ENCODE measurements around the gene NUMA1. TPM values are rescaled to one million over a fixed set of nuclear protein-coding genes. Genes with fewer than 3 reads are reported as not detected.

NUMA1 gene
- total and polyA plus RNA-seq, 9 of the 15 experiments (the other 6 are each of a cell fraction or from before 2014, with no cell fraction given) = 4.1 to 104 (median 51.2) TPM

DNA sequence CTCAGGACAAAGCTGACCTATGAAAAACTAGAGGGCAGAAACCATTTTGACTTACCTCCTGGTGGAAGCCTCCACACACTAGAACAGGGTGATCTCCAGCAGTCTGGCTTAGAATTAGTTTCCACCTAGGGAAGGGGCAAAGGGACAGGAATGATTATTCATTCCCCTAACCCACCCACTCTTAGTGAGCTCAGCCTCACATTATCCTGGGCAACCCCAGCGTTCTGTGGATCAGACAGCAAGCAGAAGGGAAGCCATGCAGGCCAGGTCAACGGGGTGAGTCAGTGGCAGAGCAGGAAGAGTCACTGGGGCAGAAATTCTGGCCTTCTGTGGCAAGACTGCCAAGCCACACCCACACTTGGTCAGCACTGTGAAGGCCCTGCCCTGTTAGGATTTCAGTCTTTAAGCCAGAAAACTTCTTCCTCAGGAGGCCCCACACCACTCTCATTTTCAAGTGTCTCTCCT, 10.5 kb downstream of the NUMA1 start (continued):
- TF ChIP-seq BACH1 (tag; IDR thresholded peaks at IDR 0.05) (peak; percentile 83; the same call in 1 of the 2 replicates), NR2F6 (CRISPR knock-in tag; IDR thresholded peaks at IDR 0.05) (no peak), BDP1 (IDR thresholded peaks at IDR 0.05; ENCODE audit: insufficient read depth, insufficient read length) (no peak), SIN3A (IDR thresholded peaks at IDR 0.05; ENCODE audit: borderline replicate concordance in 2 of 2, control insufficient read depth in 1 of 2, low read depth in 2 of 2, low read length in 2 of 2) (no peak), SIN3B (IDR thresholded peaks at IDR 0.05; ENCODE audit: low read depth) (no peak), DPF2 (IDR thresholded peaks at IDR 0.05) (no peak), ELF1 (tag; IDR thresholded peaks at IDR 0.05) (no peak), MAZ (CRISPR knock-in tag; conservative IDR thresholded peaks at IDR 0.05 in 1 of 2, IDR thresholded peaks at IDR 0.05 in 1 of 2) (peak in 1 of 2 experiments; percentile 69; a peak in 2 of 4 replicates), NR4A1 (CRISPR knock-in tag; IDR thresholded peaks at IDR 0.05) (peak; percentile 49; the same call in 1 of the 2 replicates), NR4A1 (tag; IDR thresholded peaks at IDR 0.05) (no peak), ZNF75A (CRISPR knock-in tag; IDR thresholded peaks at IDR 0.05) (no peak), MTF1 (CRISPR knock-in tag; IDR thresholded peaks at IDR 0.05; ENCODE audit: borderline replicate concordance) (no peak), ZFPM2 (CRISPR knock-in tag; IDR thresholded peaks at IDR 0.05) (no peak)
- TF ChIP-seq, protein P1, sequence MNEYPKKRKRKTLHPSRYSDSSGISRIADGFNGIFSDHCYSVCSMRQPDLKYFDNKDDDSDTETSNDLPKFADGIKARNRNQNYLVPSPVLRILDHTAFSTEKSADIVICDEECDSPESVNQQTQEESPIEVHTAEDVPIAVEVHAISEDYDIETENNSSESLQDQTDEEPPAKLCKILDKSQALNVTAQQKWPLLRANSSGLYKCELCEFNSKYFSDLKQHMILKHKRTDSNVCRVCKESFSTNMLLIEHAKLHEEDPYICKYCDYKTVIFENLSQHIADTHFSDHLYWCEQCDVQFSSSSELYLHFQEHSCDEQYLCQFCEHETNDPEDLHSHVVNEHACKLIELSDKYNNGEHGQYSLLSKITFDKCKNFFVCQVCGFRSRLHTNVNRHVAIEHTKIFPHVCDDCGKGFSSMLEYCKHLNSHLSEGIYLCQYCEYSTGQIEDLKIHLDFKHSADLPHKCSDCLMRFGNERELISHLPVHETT (CRISPR knock-in tag; conservative IDR thresholded peaks at IDR 0.05 in 1 of 2, IDR thresholded peaks at IDR 0.05 in 1 of 2) = peak in 1 of 2 experiments; percentile 92; a peak in 2 of 4 replicates
- TF ChIP-seq, protein P2, sequence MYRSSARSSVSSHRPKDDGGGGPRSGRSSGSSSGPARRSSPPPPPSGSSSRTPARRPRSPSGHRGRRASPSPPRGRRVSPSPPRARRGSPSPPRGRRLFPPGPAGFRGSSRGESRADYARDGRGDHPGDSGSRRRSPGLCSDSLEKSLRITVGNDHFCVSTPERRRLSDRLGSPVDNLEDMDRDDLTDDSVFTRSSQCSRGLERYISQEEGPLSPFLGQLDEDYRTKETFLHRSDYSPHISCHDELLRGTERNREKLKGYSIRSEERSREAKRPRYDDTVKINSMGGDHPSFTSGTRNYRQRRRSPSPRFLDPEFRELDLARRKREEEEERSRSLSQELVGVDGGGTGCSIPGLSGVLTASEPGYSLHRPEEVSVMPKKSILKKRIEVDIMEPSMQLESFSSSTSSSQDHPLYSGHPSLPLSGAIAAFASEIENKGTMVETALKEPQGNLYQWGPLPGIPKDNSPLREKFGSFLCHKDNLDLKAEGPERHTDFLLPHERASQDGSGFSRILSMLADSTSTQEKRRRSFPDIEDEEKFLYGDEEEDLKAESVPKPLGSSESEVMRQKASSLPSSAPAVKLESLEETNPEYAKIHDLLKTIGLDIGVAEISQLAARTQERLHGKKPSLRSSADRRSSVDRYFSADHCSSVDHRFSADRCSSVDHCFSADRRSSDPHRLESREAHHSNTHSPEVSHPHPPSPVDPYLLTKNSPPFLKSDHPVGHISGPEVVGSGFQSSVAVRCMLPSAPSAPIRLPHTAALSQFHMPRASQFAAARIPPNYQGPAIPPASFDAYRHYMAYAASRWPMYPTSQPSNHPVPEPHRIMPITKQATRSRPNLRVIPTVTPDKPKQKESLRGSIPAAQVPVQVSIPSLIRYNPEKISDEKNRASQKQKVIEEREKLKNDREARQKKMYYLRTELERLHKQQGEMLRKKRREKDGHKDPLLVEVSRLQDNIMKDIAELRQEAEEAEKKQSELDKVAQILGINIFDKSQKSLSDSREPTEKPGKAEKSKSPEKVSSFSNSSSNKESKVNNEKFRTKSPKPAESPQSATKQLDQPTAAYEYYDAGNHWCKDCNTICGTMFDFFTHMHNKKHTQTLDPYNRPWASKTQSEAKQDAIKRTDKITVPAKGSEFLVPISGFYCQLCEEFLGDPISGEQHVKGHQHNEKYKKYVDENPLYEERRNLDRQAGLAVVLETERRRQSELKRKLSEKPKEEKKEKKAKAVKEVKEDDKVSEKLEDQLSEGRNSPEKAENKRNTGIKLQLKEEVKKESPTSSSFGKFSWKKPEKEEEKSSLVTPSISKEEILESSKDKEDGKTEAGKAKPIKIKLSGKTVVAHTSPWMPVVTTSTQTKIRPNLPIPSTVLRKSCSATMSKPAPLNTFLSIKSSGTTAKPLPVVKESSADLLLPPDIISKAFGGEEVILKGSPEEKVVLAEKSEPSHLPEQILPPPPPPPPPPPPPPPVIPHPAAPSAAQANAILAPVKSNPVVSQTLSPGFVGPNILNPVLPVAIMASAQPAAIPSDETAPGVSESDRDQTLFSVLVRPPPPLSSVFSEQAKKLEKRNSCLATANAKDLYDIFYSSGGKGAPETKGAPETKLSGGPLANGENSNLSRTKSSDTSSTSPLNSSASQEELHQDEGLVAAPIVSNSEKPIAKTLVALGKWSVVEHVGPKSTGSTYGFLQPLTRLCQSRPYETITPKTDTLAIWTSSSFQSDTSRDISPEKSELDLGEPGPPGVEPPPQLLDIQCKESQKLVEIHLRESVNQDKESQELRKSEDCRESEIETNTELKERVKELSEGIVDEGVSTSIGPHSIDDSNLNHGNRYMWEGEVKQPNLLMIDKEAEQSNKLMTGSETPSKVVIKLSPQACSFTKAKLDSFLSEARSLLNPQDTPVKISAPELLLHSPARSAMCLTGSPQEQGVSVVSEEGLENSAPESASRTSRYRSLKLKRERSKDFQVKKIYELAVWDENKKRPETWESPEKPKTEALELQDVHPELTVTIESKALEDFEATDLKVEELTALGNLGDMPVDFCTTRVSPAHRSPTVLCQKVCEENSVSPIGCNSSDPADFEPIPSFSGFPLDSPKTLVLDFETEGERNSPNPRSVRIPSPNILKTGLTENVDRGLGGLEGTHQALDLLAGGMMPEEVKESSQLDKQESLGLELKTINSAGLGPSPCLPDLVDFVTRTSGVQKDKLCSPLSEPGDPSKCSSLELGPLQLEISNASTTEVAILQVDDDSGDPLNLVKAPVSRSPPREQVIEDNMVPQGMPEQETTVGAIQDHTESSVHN (IDR thresholded peaks at IDR 0.05; ENCODE audit: borderline replicate concordance in 1 of 2, low read depth in 1 of 2) = no peak
- TF ChIP-seq, protein P3, sequence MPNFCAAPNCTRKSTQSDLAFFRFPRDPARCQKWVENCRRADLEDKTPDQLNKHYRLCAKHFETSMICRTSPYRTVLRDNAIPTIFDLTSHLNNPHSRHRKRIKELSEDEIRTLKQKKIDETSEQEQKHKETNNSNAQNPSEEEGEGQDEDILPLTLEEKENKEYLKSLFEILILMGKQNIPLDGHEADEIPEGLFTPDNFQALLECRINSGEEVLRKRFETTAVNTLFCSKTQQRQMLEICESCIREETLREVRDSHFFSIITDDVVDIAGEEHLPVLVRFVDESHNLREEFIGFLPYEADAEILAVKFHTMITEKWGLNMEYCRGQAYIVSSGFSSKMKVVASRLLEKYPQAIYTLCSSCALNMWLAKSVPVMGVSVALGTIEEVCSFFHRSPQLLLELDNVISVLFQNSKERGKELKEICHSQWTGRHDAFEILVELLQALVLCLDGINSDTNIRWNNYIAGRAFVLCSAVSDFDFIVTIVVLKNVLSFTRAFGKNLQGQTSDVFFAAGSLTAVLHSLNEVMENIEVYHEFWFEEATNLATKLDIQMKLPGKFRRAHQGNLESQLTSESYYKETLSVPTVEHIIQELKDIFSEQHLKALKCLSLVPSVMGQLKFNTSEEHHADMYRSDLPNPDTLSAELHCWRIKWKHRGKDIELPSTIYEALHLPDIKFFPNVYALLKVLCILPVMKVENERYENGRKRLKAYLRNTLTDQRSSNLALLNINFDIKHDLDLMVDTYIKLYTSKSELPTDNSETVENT (CRISPR knock-in tag; IDR thresholded peaks at IDR 0.05) = no peak

Data from K562 (cell line).